Body of pancreas (tissue), 4 donors: Measurements from ENCODE around the gene TTLL11. TPM values are rescaled to one million over a fixed set of nuclear protein-coding genes. Genes with fewer than 3 reads are reported as not detected.

ENCODE experiments used
- ATAC-seq: fragments of 150-250 bp; one replicate; pipeline ENCODE4 v1.9.1; 2016
- DNase-seq, 4 donors: peaks; one replicate each; pipeline ENCODE4 v3.0.0-alpha.2; 2019
- H3K27ac ChIP-seq, 4 donors: fragments of 200-600 bp; sonication (generic); 1 replicate in 3 of 4; 2 replicates in 1 of 4; pipeline versions ENCODE4 v1.5.1 to v1.6.1; 2016 to 2019; ENCODE audit warnings: mild to moderate bottlenecking in 1 of 4, mixed read lengths in 1 of 4, moderate library complexity in 1 of 4
- H3K27me3 ChIP-seq, 2 donors: fragments of 200-600 bp; sonication (generic); one replicate each; pipeline ENCODE4 v1.6.0; 2016; ENCODE audit warnings: mild to moderate bottlenecking in 1 of 2
- H3K36me3 ChIP-seq, 2 donors: fragments of 200-600 bp; sonication (generic); replicated peaks in 1 of 2; 2 replicates each; pipeline ENCODE4 v1.5.1; 2016; ENCODE audit warnings: low read depth in 2 of 2; ENCODE audit not compliant: insufficient read depth in 1 of 2
- H3K4me1 ChIP-seq: fragments of 200-600 bp; sonication (generic); one replicate; pipeline ENCODE4 v1.6.0; 2016
- H3K4me3 ChIP-seq, 2 donors: fragments of 200-600 bp; sonication (generic); 1 replicate in 1 of 2; 2 replicates in 1 of 2; pipeline ENCODE4 v1.5.1; 2016 to 2019
- H3K9me3 ChIP-seq, 3 donors: fragments of 200-600 bp; sonication (generic); 1 replicate in 2 of 3; 2 replicates in 1 of 3; pipeline ENCODE4 v1.5.1; 2016
- POLR2A ChIP-seq, 3 donors: fragments of 450-650 bp; IDR thresholded peaks; one replicate each; pipeline ENCODE4 v1.6.1; 2016; ENCODE audit warnings: antibody characterized with exemption in 3 of 3, mild to moderate bottlenecking in 2 of 3
- WGBS, 2 donors: methylation state at CpG; one replicate each; pipeline ENCODE4 v1.1.5; 2017; 5-methylcytosine and 5-hydroxymethylcytosine counted together
- intact Hi-C: fragments of 100-400 bp; cut with DNase I; formaldehyde crosslinking; loops from one replicate; pipeline ENCODE4 v1.15.1; 2023
- total RNA-seq, 2 donors: library from RNA; depleted of rRNA; stranded (reverse); fragments of >200 nt; gene quantifications; one replicate each; pipeline ENCODE4 v1.1.0, GENCODE V29; 2016
- TF ChIP-seq, protein P1 (sequence below), 7 experiments: fragments of 450-650 bp in 4 of 7; fragments of 200-600 bp in 3 of 7; sonication (generic) in 3 of 7; IDR thresholded peaks; one replicate each; pipeline ENCODE4 v1.5.1; 2016 to 2019; ENCODE audit warnings: antibody characterized with exemption in 7 of 7

Gene TTLL11
- total RNA-seq, 2 donors from 2014 or later, result 14.5 to 16.8 TPM

GRCh38 chr9:121821326-121821725, 271.8 kb downstream of the TTLL11 start:
- no peak overlapping the region for H3K4me3 ChIP-seq
- no peaks in the 10 kb centered on the region for H3K9me3 ChIP-seq
- H3K4me1 ChIP-seq, result no peaks in the 10 kb centered on the region
- no peak for TF ChIP-seq POLR2A (IDR thresholded peaks at IDR 0.05)
- TF ChIP-seq, protein P1, sequence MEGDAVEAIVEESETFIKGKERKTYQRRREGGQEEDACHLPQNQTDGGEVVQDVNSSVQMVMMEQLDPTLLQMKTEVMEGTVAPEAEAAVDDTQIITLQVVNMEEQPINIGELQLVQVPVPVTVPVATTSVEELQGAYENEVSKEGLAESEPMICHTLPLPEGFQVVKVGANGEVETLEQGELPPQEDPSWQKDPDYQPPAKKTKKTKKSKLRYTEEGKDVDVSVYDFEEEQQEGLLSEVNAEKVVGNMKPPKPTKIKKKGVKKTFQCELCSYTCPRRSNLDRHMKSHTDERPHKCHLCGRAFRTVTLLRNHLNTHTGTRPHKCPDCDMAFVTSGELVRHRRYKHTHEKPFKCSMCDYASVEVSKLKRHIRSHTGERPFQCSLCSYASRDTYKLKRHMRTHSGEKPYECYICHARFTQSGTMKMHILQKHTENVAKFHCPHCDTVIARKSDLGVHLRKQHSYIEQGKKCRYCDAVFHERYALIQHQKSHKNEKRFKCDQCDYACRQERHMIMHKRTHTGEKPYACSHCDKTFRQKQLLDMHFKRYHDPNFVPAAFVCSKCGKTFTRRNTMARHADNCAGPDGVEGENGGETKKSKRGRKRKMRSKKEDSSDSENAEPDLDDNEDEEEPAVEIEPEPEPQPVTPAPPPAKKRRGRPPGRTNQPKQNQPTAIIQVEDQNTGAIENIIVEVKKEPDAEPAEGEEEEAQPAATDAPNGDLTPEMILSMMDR (IDR thresholded peaks at IDR 0.05), result no peak
- H3K27me3 ChIP-seq, result no peaks in the 10 kb centered on the region
- intact Hi-C loops, result no loop called here
- WGBS, 2 donors, result 89 to 92% methylated on average over 5 of the region's 5 CpGs
- H3K27ac ChIP-seq, result no peak overlapping the region
- DNase-seq (no peak), ATAC-seq (no peak)
- H3K36me3 ChIP-seq, result no peaks in the 10 kb centered on the region

DNA sequence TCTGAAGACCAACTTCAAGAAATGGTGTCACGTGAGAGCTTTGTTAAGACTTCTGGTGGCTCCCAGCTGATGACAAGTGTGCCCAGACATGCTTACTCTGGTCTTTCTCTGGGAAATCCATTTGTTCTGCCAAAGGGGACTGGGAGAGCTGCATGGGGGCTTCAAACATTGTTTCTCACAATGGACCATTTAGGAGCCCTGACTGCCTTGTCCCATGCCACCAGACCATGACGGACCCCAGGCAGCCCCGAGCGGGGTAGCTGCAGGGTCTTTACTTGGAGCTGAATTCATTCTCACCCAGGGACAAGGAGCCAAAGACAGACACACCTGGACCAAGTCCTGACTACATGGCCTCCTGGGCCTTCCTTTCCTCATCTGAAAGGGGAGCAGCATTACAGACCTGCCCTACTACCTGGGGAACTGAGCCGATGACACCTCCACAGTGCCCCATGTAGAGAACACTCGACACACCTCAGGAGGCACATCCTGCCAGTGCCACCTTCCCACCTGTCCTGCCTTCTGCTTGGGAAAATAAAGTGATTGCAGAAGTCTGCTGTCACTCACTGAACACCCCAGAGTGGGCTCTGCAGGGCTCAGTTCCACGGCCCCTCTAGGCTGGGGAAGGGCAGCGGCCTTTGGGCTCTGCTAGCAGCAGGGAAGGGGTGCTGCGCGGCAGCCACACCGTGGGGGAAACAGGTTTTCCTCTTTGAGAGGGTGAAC, 272.7 kb downstream of the TTLL11 start:
- Histone ChIP-seq H3K27ac (no peak overlapping the region), H3K36me3 (no peaks in the 10 kb centered on the region), H3K9me3 (no peaks in the 10 kb centered on the region), H3K4me3 (no peak overlapping the region), H3K4me1 (no peaks in the 10 kb centered on the region), H3K27me3 (no peaks in the 10 kb centered on the region)
- WGBS, 2 donors, result 90 to 93% methylated on average over 10 to 11 of the region's 11 CpGs
- DNase-seq (no peak), ATAC-seq (no peak)
- intact Hi-C loops, result no loop called here
- TF ChIP-seq, protein P1 (IDR thresholded peaks at IDR 0.05), result no peak
- TF ChIP-seq POLR2A (IDR thresholded peaks at IDR 0.05), result no peak

- Histone ChIP-seq H3K36me3 (no peaks in the 10 kb centered on the region), H3K4me1 (no peaks in the 10 kb centered on the region), H3K27me3 (no peaks in the 10 kb centered on the region), H3K27ac (no peak overlapping the region), H3K9me3 (no peaks in the 10 kb centered on the region), H3K4me3 (no peak overlapping the region)
- no peak for TF ChIP-seq POLR2A (IDR thresholded peaks at IDR 0.05)
- TF ChIP-seq, protein P1 (IDR thresholded peaks at IDR 0.05), result no peak
- WGBS, 2 donors, result 70 to 82% methylated on average over 20 of the region's 20 CpGs
- intact Hi-C loops, result no loop called here
- DNase-seq (no peak), ATAC-seq (no peak)
Measured at GRCh38 chr9:121819428-121820231, 273.5 kb downstream of the TTLL11 start.

DNA sequence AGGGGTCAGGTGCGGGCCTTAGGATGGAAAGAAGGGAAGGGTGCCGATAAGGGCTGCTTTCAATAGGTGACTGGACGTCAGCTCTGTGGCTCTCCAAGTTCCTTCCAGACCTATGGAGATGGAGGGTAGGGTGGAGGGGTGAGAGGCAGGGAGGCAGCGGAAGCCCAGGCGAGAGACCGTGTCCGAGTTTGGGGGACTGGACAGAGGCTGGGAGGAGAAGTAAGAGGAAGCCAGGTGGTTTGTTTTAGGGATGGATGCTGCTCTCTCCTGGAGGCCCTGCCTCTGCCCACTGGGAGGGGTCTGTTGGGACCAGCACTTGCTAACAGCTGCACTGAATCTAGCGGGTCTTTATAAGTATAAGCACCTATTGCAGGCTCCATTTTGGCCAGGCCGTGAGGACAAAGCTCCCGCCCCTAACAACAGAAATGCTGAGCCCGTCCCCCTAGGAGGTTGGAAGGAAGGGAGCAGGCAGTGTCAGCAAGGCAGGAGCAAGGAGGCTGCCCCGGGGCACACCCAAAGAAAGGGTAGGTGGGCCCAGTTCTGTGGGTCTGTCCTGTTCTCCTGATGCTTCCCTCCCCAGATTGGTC, 274.2 kb downstream of the TTLL11 start:
- ATAC-seq (no peak), DNase-seq (no peak)
- Histone ChIP-seq H3K27me3 (no peaks in the 10 kb centered on the region), H3K36me3 (no peaks in the 10 kb centered on the region), H3K4me3 (no peak overlapping the region), H3K9me3 (no peaks in the 10 kb centered on the region), H3K27ac (no peak overlapping the region), H3K4me1 (no peaks in the 10 kb centered on the region)
- WGBS, 2 donors, result 90 to 92% methylated on average over 9 to 12 of the region's 12 CpGs
- intact Hi-C loops, result no loop called here
- no peak for TF ChIP-seq POLR2A (IDR thresholded peaks at IDR 0.05)
- TF ChIP-seq, protein P1 (IDR thresholded peaks at IDR 0.05), result no peak
